ENCODE measurements around the gene PARG. TPM values are rescaled to one million over a fixed set of nuclear protein-coding genes. Genes with fewer than 3 reads are reported as not detected.
"Not testable (repeated sequence)": the region's sequence is repeated elsewhere in the genome, so short reads cannot be mapped to it uniquely, and the experiment has no call there.

The PARG gene
- polyA plus RNA-seq, 1 of the 3 experiments (the other 2 are of a cell fraction), result 12.1 TPM

DNA sequence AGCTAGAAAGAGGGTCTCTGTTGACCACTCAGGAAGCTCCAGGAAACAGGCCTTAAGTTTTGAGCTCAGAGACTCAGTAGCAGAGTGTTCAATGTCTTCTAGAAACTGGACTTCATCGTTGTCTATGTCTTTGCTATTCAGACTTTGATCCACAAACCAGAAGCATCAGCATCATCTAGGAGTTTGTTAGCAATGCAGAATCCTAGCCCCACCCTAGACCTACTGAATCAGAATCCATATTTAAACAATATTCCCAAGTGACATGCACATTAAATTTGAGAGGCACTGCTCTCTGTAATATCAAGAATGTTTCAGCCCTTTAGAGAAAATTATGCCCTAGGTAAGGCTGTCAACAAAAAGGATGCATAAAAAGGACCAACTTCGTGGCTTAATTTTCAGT lies 166.8 kb downstream of the PARG start:
- no peak for DNase-seq
- Histone ChIP-seq H4K20me1 (ENCODE audit: insufficient read depth) (no peaks in the 10 kb centered on the region), H3K4me1 (ENCODE audit: control insufficient read depth in 1 of 2, insufficient read depth in 2 of 2, low read depth in 1 of 2, low read length in 1 of 2) (no peaks in the 10 kb centered on the region), H3K79me2 (ENCODE audit: insufficient read depth) (no peaks in the 10 kb centered on the region), H3F3A (replicated peaks; ENCODE audit: insufficient read depth) (no peaks in the 10 kb centered on the region), H3K27ac (ENCODE audit: low read depth in 2 of 2, low read length in 1 of 2) (no peak overlapping the region), H3K27me3 (ENCODE audit: insufficient read depth) (no peaks in the 10 kb centered on the region; the same call in 1 of the 2 replicates), H3K9me3 (no peaks in the 10 kb centered on the region), H2AFZ (ENCODE audit: low read depth) (no peak overlapping the region), H3K4me3 (ENCODE audit: low read depth in 2 of 2, low read length in 1 of 2) (no peak overlapping the region), H3K4me2 (no peak overlapping the region), H3K9me2 (no peaks in the 10 kb centered on the region), H3K9ac (no peak overlapping the region), H3K36me3 (replicated peaks in 1 of 2; ENCODE audit: control insufficient read depth in 1 of 2, insufficient read depth in 2 of 2, low read length in 1 of 2) (no peaks in the 10 kb centered on the region)
- WGBS (ENCODE audit: low lambda C conversion rate), result 30% methylated on average over 1 of the region's 2 CpGs
- ChIA-PET POLR2A (no interaction called here), CTCF (interaction anchor here (1.0 kb wide), 1 partner anchor 20 kb away, joined by 3 read pairs; no protein-coding TSS in a partner anchor)
- TF ChIP-seq SMC3 (IDR thresholded peaks at IDR 0.05; ENCODE audit: low read depth, low read length), result no peak
- TF ChIP-seq FOXJ3 (CRISPR knock-in tag; IDR thresholded peaks at IDR 0.05), result no peak
- TF ChIP-seq, protein P1, sequence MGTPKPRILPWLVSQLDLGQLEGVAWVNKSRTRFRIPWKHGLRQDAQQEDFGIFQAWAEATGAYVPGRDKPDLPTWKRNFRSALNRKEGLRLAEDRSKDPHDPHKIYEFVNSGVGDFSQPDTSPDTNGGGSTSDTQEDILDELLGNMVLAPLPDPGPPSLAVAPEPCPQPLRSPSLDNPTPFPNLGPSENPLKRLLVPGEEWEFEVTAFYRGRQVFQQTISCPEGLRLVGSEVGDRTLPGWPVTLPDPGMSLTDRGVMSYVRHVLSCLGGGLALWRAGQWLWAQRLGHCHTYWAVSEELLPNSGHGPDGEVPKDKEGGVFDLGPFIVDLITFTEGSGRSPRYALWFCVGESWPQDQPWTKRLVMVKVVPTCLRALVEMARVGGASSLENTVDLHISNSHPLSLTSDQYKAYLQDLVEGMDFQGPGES (IDR thresholded peaks at IDR 0.05; ENCODE audit: low read depth, low read length), result no peak
- TF ChIP-seq GABPA (IDR thresholded peaks at IDR 0.05; ENCODE audit: low read depth), result no peak
- TF ChIP-seq, protein P2, sequence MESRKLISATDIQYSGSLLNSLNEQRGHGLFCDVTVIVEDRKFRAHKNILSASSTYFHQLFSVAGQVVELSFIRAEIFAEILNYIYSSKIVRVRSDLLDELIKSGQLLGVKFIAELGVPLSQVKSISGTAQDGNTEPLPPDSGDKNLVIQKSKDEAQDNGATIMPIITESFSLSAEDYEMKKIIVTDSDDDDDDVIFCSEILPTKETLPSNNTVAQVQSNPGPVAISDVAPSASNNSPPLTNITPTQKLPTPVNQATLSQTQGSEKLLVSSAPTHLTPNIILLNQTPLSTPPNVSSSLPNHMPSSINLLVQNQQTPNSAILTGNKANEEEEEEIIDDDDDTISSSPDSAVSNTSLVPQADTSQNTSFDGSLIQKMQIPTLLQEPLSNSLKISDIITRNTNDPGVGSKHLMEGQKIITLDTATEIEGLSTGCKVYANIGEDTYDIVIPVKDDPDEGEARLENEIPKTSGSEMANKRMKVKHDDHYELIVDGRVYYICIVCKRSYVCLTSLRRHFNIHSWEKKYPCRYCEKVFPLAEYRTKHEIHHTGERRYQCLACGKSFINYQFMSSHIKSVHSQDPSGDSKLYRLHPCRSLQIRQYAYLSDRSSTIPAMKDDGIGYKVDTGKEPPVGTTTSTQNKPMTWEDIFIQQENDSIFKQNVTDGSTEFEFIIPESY (IDR thresholded peaks at IDR 0.05; ENCODE audit: borderline replicate concordance, low read depth), result no peak
- TF ChIP-seq TAF1 (IDR thresholded peaks at IDR 0.05; ENCODE audit: borderline replicate concordance, low read depth, low read length), result no peak
- no peak for TF ChIP-seq JUND (IDR thresholded peaks at IDR 0.05)
- TF ChIP-seq RAD21 (IDR thresholded peaks at IDR 0.05; ENCODE audit: low read length), result no peak
- no peak for TF ChIP-seq MXI1 (IDR thresholded peaks at IDR 0.05; ENCODE audit: low read depth, low read length)

DNA sequence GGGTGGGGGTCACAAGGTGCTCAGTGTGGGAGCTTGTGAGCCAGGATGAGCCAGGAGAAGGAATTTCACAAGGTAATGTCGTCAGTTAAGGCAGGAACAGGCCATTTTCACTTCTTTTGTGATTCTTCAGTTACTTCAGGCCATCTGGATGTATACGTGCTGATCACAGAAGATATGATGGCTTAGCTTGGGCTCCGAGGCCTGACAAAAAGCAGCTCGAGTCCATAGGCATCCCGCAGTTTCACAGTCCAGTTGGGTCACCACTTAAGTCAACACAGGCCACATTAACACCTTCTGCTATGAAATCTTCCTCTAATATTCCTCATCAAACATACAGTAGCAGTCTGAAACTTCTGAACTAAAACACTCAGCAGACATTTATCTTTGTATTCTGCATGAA lies 168.9 kb downstream of the PARG start:
- H3K79me2 ChIP-seq (ENCODE audit: insufficient read depth); H3K9ac ChIP-seq; H3K9me3 ChIP-seq; DNase-seq; H2AFZ ChIP-seq (ENCODE audit: low read depth); H3K4me3 ChIP-seq (ENCODE audit: low read depth in 2 of 2, low read length in 1 of 2); POLR2A ChIA-PET; CTCF ChIA-PET; H3K4me2 ChIP-seq; H4K20me1 ChIP-seq (ENCODE audit: insufficient read depth); H3K36me3 ChIP-seq (replicated peaks in 1 of 2; ENCODE audit: control insufficient read depth in 1 of 2, insufficient read depth in 2 of 2, low read length in 1 of 2); H3K27ac ChIP-seq (ENCODE audit: low read depth in 2 of 2, low read length in 1 of 2); H3F3A ChIP-seq (replicated peaks; ENCODE audit: insufficient read depth); H3K9me2 ChIP-seq; H3K4me1 ChIP-seq (ENCODE audit: control insufficient read depth in 1 of 2, insufficient read depth in 2 of 2, low read depth in 1 of 2, low read length in 1 of 2); H3K27me3 ChIP-seq (ENCODE audit: insufficient read depth): not testable (repeated sequence)
- 34% methylated on average over 5 of the region's 5 CpGs for WGBS (ENCODE audit: low lambda C conversion rate)

DNA sequence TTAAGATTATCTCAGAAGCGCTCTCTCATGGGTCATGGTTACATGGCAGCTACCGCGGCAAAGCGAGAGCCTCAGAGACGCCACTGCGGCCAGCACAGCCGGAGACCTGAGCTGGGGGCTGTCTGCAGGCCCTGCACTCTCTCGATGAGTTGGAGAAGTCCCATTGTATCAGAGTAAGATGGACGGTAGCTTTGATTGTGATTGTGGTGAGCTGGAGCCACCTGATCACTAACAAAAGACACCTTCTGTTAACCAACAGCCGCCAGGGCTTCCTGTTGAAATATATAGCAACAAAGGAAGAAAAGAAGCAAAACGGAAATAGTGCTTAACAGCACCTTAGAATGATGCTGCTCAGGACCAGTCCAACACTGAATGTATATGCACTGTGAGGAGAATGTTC lies 170.8 kb downstream of the PARG start:
- H2AFZ ChIP-seq (ENCODE audit: low read depth); H3F3A ChIP-seq (replicated peaks; ENCODE audit: insufficient read depth); H3K27ac ChIP-seq (ENCODE audit: low read depth in 2 of 2, low read length in 1 of 2); H3K9me2 ChIP-seq; H3K27me3 ChIP-seq (ENCODE audit: insufficient read depth); H3K4me2 ChIP-seq; H4K20me1 ChIP-seq (ENCODE audit: insufficient read depth); H3K9ac ChIP-seq; H3K4me3 ChIP-seq (ENCODE audit: low read depth in 2 of 2, low read length in 1 of 2); H3K4me1 ChIP-seq (ENCODE audit: control insufficient read depth in 1 of 2, insufficient read depth in 2 of 2, low read depth in 1 of 2, low read length in 1 of 2); H3K36me3 ChIP-seq (replicated peaks in 1 of 2; ENCODE audit: control insufficient read depth in 1 of 2, insufficient read depth in 2 of 2, low read length in 1 of 2); H3K9me3 ChIP-seq; DNase-seq; H3K79me2 ChIP-seq (ENCODE audit: insufficient read depth); POLR2A ChIA-PET: not testable (repeated sequence)
- WGBS (ENCODE audit: low lambda C conversion rate), result 70% methylated on average over 11 of the region's 11 CpGs
- CTCF ChIA-PET, result interaction anchor here (1.6 kb wide), 1 partner anchor 178 kb away, joined by 5 read pairs; no protein-coding TSS in a partner anchor

Data from SK-N-SH (cell line).